Measurements from ENCODE around the gene TSSK3. TPM values are rescaled to one million over a fixed set of nuclear protein-coding genes. Genes with fewer than 3 reads are reported as not detected.

The TSSK3 gene, protein sequence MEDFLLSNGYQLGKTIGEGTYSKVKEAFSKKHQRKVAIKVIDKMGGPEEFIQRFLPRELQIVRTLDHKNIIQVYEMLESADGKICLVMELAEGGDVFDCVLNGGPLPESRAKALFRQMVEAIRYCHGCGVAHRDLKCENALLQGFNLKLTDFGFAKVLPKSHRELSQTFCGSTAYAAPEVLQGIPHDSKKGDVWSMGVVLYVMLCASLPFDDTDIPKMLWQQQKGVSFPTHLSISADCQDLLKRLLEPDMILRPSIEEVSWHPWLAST
- total RNA-seq (2022): 1.8 and 5.1 TPM in 2 replicates
- percentile 42 among the genes with signal in this experiment for Bru-seq, nascent RNA
- BruChase-seq, experiment 1, labeled RNA remaining after a 6-hour chase: percentile 39 among the genes with signal in this experiment
- percentile 39 among the genes with signal in this experiment for BruChase-seq, experiment 2, labeled RNA remaining after a 2-hour chase
- long read RNA-seq, partial matches to known transcripts: 0 of 4 reads
- long read RNA-seq, other reads (novel, unspliced or antisense): 4 of 4 reads

DNA sequence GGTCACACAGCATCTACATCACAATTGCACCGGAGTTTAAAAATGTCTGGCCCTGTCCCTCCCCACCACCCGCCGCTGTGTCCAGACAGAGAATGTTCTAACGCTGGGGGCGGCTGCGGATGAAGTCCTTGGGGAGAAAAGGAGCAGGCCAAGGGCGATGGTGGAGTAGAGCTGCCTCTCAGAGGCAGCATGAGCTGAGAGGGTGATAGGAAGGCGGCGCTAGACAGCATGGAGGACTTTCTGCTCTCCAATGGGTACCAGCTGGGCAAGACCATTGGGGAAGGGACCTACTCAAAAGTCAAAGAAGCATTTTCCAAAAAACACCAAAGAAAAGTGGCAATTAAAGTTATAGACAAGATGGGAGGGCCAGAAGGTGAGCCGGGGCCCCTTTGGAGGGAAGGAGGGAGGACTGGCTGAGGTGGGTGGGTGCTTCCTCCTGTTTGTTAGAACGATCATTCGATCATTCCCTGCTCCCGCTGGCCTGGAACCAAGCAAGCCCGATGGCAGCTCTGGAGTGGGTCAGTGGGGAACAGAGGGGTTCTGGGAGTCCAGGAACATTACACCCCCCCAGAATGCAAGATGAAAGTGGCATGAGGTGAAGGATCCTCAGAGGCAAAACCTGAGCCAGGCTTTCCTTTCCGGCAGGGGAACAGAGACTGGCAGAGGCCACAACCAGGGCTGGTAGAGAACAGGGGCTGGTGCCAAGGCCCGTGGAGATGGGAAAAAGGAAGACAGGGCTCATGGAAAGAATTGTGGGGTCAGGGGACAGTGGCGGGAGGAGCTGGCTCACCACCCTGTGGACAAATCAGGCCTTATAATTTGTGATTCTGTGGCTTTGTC lies at the start of gene TSSK3, which contains the start of gene FAM229A:
TSS of gene TSSK3 (plus strand) at position 66 of the 840 bp plus-strand sequence. CDS start at position 229, 163 bp downstream.
TSS of gene FAM229A (minus strand) at position 12 of the 840 bp plus-strand sequence. CDS start 394 bp downstream, outside the sequence.
- no peak within 1 kb of the TSS for H3K27ac Mint-ChIP-seq (ENCODE audit: unreplicated experiment)
- H3K9me3 Mint-ChIP-seq (ENCODE audit: low read depth, unreplicated experiment): no peaks in the 10 kb centered on the region
- peaks cover 52% of the 10 kb centered on the region for H3K36me3 Mint-ChIP-seq (ENCODE audit: insufficient read depth, unreplicated experiment)
- BruUV-seq (replicated peaks): no TSS peak
- DNase-seq: no peak
- no peak for TF ChIP-seq CTCF (IDR thresholded peaks at IDR 0.05; ENCODE audit: unreplicated experiment)
- peaks cover 17% of the 10 kb centered on the region for H3K4me1 Mint-ChIP-seq (ENCODE audit: low read depth, unreplicated experiment)
- H3K4me3 Mint-ChIP-seq (ENCODE audit: low read depth, unreplicated experiment): peak within 1 kb of the TSS; percentile 61
- intact Hi-C loops (cut with micrococcal nuclease; ENCODE audit: unreplicated experiment): no loop called here
- no peaks in the 10 kb centered on the region for H3K27me3 Mint-ChIP-seq (ENCODE audit: unreplicated experiment)
- CTCF ChIA-PET: interaction anchor here (1.0 kb wide), 1 partner anchor 10 kb away, joined by 3 read pairs; no protein-coding TSS in a partner anchor

DNA sequence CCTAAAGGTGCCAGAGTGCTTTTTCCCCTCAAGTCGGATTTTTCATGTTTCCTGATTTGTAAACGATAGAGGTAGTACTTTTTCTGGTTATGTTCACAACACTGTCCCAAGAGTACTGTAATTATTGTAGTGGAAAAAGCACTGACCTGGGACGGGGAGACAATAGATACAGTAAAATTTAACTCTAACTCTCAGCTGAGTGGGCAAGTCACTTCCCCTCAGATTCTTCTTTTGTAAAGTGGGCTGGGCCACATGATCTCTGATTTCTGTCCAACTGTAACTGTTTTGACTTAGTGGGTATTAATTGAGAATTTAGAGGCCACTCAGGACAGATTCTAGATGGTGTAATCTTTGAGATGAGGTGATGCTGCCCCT lies 45.4 kb upstream of the TSSK3 start:
- CTCF ChIA-PET: interaction anchor here (0.9 to 1.3 kb wide), 3 partner anchors 76 to 101 kb away, joined by 3 to 13 read pairs (median 5); no protein-coding TSS in a partner anchor
- Mint-ChIP-seq H3K4me1 (ENCODE audit: low read depth, unreplicated experiment) (peaks cover 28% of the 10 kb centered on the region), H3K36me3 (ENCODE audit: insufficient read depth, unreplicated experiment) (peaks cover 39% of the 10 kb centered on the region), H3K27me3 (ENCODE audit: unreplicated experiment) (no peaks in the 10 kb centered on the region), H3K4me3 (ENCODE audit: low read depth, unreplicated experiment) (no peak overlapping the region), H3K27ac (ENCODE audit: unreplicated experiment) (peak overlapping the region; percentile 18), H3K9me3 (ENCODE audit: low read depth, unreplicated experiment) (no peaks in the 10 kb centered on the region)
- no TSS peak for BruUV-seq (replicated peaks)
- intact Hi-C loops (cut with micrococcal nuclease; ENCODE audit: unreplicated experiment): loop anchor here (1.0 to 5.0 kb wide), 2 partner anchors 75 to 102 kb away; no protein-coding TSS in a partner anchor
- DNase-seq: no peak
- TF ChIP-seq CTCF (IDR thresholded peaks at IDR 0.05; ENCODE audit: unreplicated experiment): no peak

DNA sequence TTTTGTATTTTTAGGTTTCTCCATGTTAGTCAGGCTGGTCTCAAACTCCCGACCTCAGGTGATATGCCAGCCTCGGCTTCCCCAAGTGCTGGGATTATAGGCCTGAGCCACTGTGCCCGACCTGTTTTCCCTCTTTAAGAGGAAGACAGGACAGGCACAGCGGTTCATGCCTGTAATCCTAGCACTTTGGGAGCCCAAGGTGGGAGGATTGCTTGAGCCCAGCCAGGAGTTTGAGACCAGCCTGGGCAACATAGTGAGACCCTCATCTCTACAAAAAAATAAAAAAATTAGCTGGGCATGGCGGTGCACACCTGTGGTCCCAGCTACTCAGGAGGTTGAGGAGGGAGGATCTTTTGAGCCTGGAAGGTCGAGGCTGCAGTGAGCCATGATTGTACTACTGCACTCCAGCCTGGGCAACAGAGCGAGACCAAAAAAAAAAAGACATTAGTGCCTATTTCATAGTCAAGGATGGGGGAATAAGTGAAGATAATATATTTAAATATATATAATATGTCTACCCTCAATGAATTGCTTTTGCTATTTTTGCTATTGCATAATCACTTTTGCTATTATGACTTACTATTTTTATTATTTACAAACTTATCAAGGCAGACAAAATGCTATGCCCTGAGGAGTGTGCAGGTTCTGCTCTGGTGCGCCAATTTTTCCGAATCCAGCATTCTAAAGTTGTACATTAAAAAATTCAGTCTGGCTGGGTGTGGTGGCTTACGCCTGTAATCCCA lies 44.0 kb upstream of the TSSK3 start:
- no peak for TF ChIP-seq CTCF (IDR thresholded peaks at IDR 0.05; ENCODE audit: unreplicated experiment)
- intact Hi-C loops (cut with micrococcal nuclease; ENCODE audit: unreplicated experiment): loop anchor here (5.0 kb wide), 1 partner anchor 76 kb away; no protein-coding TSS in a partner anchor
- H3K4me1 Mint-ChIP-seq (ENCODE audit: low read depth, unreplicated experiment): peaks cover 37% of the 10 kb centered on the region
- peaks cover 39% of the 10 kb centered on the region for H3K36me3 Mint-ChIP-seq (ENCODE audit: insufficient read depth, unreplicated experiment)
- no peak overlapping the region for H3K27ac Mint-ChIP-seq (ENCODE audit: unreplicated experiment)
- DNase-seq: no peak
- CTCF ChIA-PET: no interaction called here
- no peak overlapping the region for H3K4me3 Mint-ChIP-seq (ENCODE audit: low read depth, unreplicated experiment)
- H3K27me3 Mint-ChIP-seq (ENCODE audit: unreplicated experiment): no peaks in the 10 kb centered on the region
- no TSS peak for BruUV-seq (replicated peaks)
- H3K9me3 Mint-ChIP-seq (ENCODE audit: low read depth, unreplicated experiment): no peaks in the 10 kb centered on the region
